IPS-20b (cell line): ENCODE results near the gene GBF1.

Experiments
- H3K27ac ChIP-seq: one replicate; pipeline ENCODE4 v1.5.1; 2013; ENCODE audit warnings: low read length
- H3K27me3 ChIP-seq: 2 replicates; pipeline ENCODE4 v1.6.1; 2013; ENCODE audit warnings: mild to moderate bottlenecking, low read length, inconsistent platforms; ENCODE audit not compliant: insufficient read depth
- H3K36me3 ChIP-seq: 2 replicates; pipeline ENCODE4 v1.6.1; 2013; ENCODE audit warnings: low read depth, mild to moderate bottlenecking, inconsistent platforms, low read length, moderate library complexity; ENCODE audit not compliant: insufficient read depth
- H3K4me1 ChIP-seq: 2 replicates; pipeline ENCODE4 v1.6.1; 2013; ENCODE audit warnings: mild to moderate bottlenecking, control low read depth, inconsistent platforms, low read length, moderate library complexity; ENCODE audit not compliant: insufficient read depth
- H3K4me3 ChIP-seq: 2 replicates; pipeline ENCODE4 v1.5.1; 2013; ENCODE audit warnings: mild to moderate bottlenecking, low read length, inconsistent platforms
- H3K9ac ChIP-seq: 2 replicates; pipeline ENCODE4 v1.6.1; 2013; ENCODE audit warnings: low read depth, mild to moderate bottlenecking, inconsistent platforms, low read length, moderate library complexity
- H3K9me3 ChIP-seq: 2 replicates; pipeline ENCODE4 v1.6.1; 2013; ENCODE audit warnings: mild to moderate bottlenecking, low read depth, low read length, inconsistent platforms; ENCODE audit not compliant: insufficient read depth

The GBF1 gene

GRCh38 chr10:102389894-102390293, 144.6 kb downstream of the GBF1 start:
- peaks cover 4% of the 10 kb centered on the region for H3K4me1 ChIP-seq
- no peak overlapping the region for H3K9ac ChIP-seq
- no peak overlapping the region for H3K27ac ChIP-seq
- H3K27me3 ChIP-seq = peaks cover 35% of the 10 kb centered on the region
- no peak overlapping the region for H3K4me3 ChIP-seq
- H3K9me3 ChIP-seq = no peaks in the 10 kb centered on the region
- H3K36me3 ChIP-seq = no peaks in the 10 kb centered on the region

- Histone ChIP-seq H3K9ac (no peak overlapping the region), H3K27me3 (peaks cover 40% of the 10 kb centered on the region), H3K36me3 (no peaks in the 10 kb centered on the region), H3K4me3 (peak overlapping the region; percentile 22; the same call in 1 of the 2 replicates), H3K27ac (no peak overlapping the region), H3K9me3 (no peaks in the 10 kb centered on the region), H3K4me1 (peaks cover 10% of the 10 kb centered on the region)
These were observed 147.0 kb downstream of the GBF1 start for GRCh38 chr10:102392306-102392705.

GRCh38 chr10:102393411-102394078, 148.2 kb downstream of the GBF1 start:
- peak overlapping the region; percentile 81 for H3K4me3 ChIP-seq
- no peak overlapping the region for H3K9ac ChIP-seq
- H3K27ac ChIP-seq = no peak overlapping the region
- peaks cover 40% of the 10 kb centered on the region for H3K27me3 ChIP-seq
- no peaks in the 10 kb centered on the region for H3K9me3 ChIP-seq
- H3K4me1 ChIP-seq = peaks cover 10% of the 10 kb centered on the region
- 0 out of 2 replicates have a peak, but pooled peaks cover 11% of the 10 kb centered on the region for H3K36me3 ChIP-seq

GRCh38 chr10:102394079-102394800, 148.9 kb downstream of the GBF1 start:
- Histone ChIP-seq H3K4me3 (peak overlapping the region; percentile 81), H3K27me3 (peaks cover 40% of the 10 kb centered on the region), H3K9me3 (no peaks in the 10 kb centered on the region), H3K9ac (no peak overlapping the region; the same call in 1 of the 2 replicates), H3K36me3 (0 out of 2 replicates have a peak, but pooled peaks cover 11% of the 10 kb centered on the region), H3K4me1 (peaks cover 10% of the 10 kb centered on the region), H3K27ac (no peak overlapping the region)

- no peak overlapping the region for H3K27ac ChIP-seq
- peak overlapping the region; percentile 81 for H3K4me3 ChIP-seq
These were observed 149.6 kb downstream of the GBF1 start for GRCh38 chr10:102394801-102395399.

GRCh38 chr10:102395400-102396316, 150.3 kb downstream of the GBF1 start, which contains the start of gene NFKB2:
NFKB2 (plus strand) TSS chr10:102395705; CDS start chr10:102395960, 255 bp downstream.
- Histone ChIP-seq H3K27me3 (peaks cover 46% of the 10 kb centered on the region), H3K4me3 (peak within 1 kb of the TSS; percentile 81), H3K4me1 (peaks cover 10% of the 10 kb centered on the region), H3K36me3 (0 out of 2 replicates have a peak, but pooled peaks cover 11% of the 10 kb centered on the region), H3K9me3 (no peaks in the 10 kb centered on the region), H3K9ac (peak within 1 kb of the TSS; percentile 81; the same call in 1 of the 2 replicates), H3K27ac (no peak within 1 kb of the TSS)

More at GRCh38 chr10:102394801-102395399, 149.6 kb downstream of the GBF1 start:
- Histone ChIP-seq H3K9ac (no peak overlapping the region; the same call in 1 of the 2 replicates), H3K36me3 (0 out of 2 replicates have a peak, but pooled peaks cover 11% of the 10 kb centered on the region), H3K4me1 (peaks cover 10% of the 10 kb centered on the region), H3K27me3 (peaks cover 43% of the 10 kb centered on the region), H3K9me3 (no peaks in the 10 kb centered on the region)

- H3K9ac ChIP-seq = peak overlapping the region; percentile 81; the same call in 1 of the 2 replicates
- no peak overlapping the region for H3K27ac ChIP-seq
- H3K9me3 ChIP-seq = no peaks in the 10 kb centered on the region
- H3K27me3 ChIP-seq = peaks cover 41% of the 10 kb centered on the region
- peaks cover 10% of the 10 kb centered on the region for H3K4me1 ChIP-seq
- peaks cover 16% of the 10 kb centered on the region; the same call in 1 of the 2 replicates for H3K36me3 ChIP-seq
- peak overlapping the region; percentile 81 for H3K4me3 ChIP-seq
These were observed 151.0 kb downstream of the GBF1 start for GRCh38 chr10:102396317-102396650.

- H3K9ac ChIP-seq = no peak overlapping the region; the same call in 1 of the 2 replicates
- H3K9me3 ChIP-seq = no peaks in the 10 kb centered on the region
- peaks cover 41% of the 10 kb centered on the region for H3K27me3 ChIP-seq
- peak overlapping the region; percentile 81 for H3K4me3 ChIP-seq
- H3K4me1 ChIP-seq = peaks cover 10% of the 10 kb centered on the region
- H3K27ac ChIP-seq = no peak overlapping the region
- H3K36me3 ChIP-seq = peaks cover 20% of the 10 kb centered on the region
These were observed 151.4 kb downstream of the GBF1 start for GRCh38 chr10:102396730-102397151.

- no peaks in the 10 kb centered on the region for H3K9me3 ChIP-seq
- peaks cover 22% of the 10 kb centered on the region for H3K36me3 ChIP-seq
- H3K9ac ChIP-seq = no peak overlapping the region
- H3K4me1 ChIP-seq = peaks cover 10% of the 10 kb centered on the region
- H3K4me3 ChIP-seq = no peak overlapping the region
- H3K27ac ChIP-seq = no peak overlapping the region
- H3K27me3 ChIP-seq = peaks cover 35% of the 10 kb centered on the region
These were observed 152.2 kb downstream of the GBF1 start for GRCh38 chr10:102397222-102398171.
